Stimulated activated CD4-positive, alpha-beta T cell treated with anti-CD3 and anti-CD28 coated beads, Interleukin-12 subunit alpha, Interleukin-12 subunit beta, amount 100 ng/mL, for 24 hours (primary cell): ENCODE measurements around the gene ADAMTS16.

ENCODE experiments used
- DNase-seq, 2 experiments: peaks; one replicate each; pipeline ENCODE4 v3.0.0-alpha.2; 2020; ENCODE audit warnings: low read depth in 2 of 2

The ADAMTS16 gene

GRCh38 chr5:5348135-5348534 lies 208.0 kb downstream of the ADAMTS16 start:
- DNase-seq = no peak

DNA sequence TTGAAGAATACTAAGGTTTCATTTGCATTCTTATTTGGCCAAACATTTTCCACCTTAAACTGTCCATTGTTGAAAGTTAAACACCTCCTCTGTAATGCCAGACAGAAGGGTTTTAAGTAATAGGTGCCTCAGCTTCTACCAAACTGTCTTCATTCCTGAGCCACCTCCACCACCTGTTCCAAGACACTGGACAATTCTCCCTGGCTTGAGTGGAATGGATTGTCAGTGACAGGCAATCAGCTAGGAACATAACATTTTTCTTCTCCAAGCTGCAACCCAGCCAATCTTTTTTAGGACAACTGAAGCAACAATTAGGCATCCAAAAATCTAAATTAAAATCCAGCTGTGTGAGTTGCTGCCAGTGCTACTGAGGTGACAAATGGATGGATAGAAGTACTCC lies 208.4 kb downstream of the ADAMTS16 start:
- no peak for DNase-seq

GRCh38 chr5:5350101-5350500 lies 210.0 kb downstream of the ADAMTS16 start:
- no peak for DNase-seq

DNA sequence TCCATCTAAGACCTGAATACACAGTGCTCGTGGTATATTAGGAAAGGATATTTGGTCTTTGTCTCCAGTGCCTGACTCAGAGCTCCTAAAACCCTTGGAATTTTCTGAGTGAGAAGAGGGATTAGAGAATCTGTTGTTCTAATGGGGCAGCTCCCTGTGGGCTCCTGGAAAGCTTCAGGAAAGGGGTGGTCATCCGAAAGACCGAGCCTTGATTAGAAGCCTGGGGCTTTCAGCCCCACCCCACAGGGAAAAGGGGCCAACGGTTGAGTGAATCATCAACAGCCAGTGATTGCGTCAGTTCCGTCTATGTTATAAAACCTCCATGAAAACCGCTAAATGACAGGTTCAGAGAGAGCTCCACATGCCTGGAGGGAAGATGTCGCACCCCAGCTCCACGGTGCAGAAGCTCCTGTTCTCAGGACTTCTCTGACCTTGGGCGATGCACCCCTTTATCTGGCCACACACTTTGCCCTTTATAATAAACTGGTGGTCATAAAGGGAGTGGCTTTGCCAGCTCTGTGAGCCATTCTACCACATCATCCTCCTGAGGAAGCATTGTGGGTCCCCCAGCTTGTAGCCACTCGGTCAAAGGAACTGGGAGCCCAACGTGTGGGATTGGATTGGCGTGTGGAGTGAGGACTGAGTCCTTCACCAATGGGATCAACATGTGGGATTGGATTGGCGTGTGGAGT lies 211.3 kb downstream of the ADAMTS16 start:
- no peak for DNase-seq

DNA sequence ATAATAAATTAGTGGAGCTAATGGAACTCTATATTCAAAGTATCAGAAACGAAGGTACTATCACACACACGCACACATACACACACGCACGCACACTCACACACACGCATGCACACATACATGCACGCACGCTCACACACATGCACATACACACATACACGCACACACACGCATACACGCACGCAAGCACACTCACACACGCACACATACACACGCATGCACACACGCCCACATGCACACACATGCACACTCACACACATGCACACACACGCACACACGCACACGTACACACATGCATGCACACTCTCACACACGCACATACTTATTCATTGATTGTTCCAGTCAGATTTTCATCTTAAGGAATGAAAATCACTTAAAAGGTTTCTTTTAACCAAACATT lies 212.5 kb downstream of the ADAMTS16 start:
- no peak for DNase-seq

DNA sequence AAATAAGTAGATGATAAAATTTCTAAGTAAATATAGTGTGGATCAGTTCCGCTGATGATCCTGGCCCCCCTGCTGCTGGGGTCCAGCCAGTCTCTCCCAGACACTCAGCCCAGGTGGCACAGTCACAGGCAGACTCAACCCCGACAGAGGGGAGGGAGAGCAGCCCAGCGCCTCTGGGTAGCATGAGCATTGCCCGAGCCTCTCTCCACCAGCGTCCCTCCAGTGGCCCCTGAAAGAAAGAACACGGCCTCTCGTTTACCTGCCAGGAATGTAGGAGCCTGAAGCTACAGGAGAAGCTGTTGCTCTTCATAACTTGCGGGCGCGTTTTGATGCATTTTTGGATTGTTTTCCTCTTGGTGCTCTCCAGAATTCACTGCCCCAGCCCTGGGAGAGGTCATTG lies 213.6 kb downstream of the ADAMTS16 start:
- DNase-seq = no peak

GRCh38 chr5:5356765-5357164 lies 216.6 kb downstream of the ADAMTS16 start:
- DNase-seq = no peak

GRCh38 chr5:5359618-5360017 lies 219.5 kb downstream of the ADAMTS16 start:
- no peak for DNase-seq

- DNase-seq = no peak
Observed at GRCh38 chr5:5360363-5360940, 220.3 kb downstream of the ADAMTS16 start.

GRCh38 chr5:5360941-5361520 lies 220.9 kb downstream of the ADAMTS16 start:
- no peak for DNase-seq

DNA sequence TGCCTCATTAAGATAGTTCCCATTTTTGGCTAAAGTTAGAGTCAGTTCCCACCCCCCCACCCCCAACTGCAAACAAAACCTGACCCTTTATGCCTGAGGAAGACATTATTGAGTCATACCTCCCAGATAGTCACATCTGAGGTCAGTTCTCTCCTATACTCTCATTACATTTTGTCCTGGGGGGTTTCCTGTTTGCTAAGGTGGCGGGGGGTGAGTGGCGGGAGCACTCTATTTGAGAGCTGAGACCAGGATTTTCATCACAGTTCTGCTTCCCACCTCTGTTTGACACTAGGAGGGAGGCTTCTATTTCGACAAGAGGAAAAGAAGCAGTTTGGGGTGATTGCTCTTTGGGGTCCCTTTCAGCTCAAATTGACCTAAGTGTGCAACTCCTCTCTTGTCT lies 222.9 kb downstream of the ADAMTS16 start:
- no peak for DNase-seq

DNA sequence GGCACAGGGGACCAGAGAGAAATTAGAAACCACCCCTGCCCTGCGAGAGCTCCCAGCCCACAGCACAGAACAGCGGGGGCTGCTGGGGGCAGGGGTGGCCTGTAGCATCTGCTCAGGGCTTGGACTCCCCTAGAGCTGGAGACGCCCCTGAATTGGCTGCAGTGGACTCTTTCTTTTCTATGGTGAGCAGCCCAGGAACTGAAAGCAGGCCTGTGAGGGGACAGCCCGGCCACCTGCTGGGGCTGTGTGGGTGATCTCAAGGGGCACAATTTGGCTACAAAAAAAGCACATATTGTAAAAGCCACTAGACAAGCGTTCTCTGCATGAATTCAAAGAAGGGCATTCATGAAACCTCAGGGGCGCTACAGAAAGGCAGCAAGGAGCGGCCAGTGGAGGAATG lies 224.8 kb downstream of the ADAMTS16 start:
- no peak for DNase-seq

GRCh38 chr5:5367739-5368138 lies 227.6 kb downstream of the ADAMTS16 start:
- no peak for DNase-seq

GRCh38 chr5:5369051-5369605 lies 229.0 kb downstream of the ADAMTS16 start:
- no peak for DNase-seq
